AG10803 (cell line): ENCODE measurements around the gene NELL2.

Source experiments
- DNase-seq: peaks from one replicate; pipeline ENCODE4 v3.0.0; 2010; ENCODE audit warnings: low read depth
- H3K4me3 ChIP-seq: 2 replicates; pipeline ENCODE4 v1.5.1; 2011; ENCODE audit warnings: mild to moderate bottlenecking, low read length, control low read depth
- CTCF ChIP-seq: conservative IDR thresholded peaks from 2 replicates; pipeline ENCODE4 v1.5.1; 2011; ENCODE audit warnings: mild to moderate bottlenecking, low read length, control low read depth, inconsistent platforms

NELL2 gene

GRCh38 chr12:44674875-44675274 lies 201.2 kb downstream of the NELL2 start:
- no peak overlapping the region for H3K4me3 ChIP-seq
- TF ChIP-seq CTCF: no peak
- no peak for DNase-seq

DNA sequence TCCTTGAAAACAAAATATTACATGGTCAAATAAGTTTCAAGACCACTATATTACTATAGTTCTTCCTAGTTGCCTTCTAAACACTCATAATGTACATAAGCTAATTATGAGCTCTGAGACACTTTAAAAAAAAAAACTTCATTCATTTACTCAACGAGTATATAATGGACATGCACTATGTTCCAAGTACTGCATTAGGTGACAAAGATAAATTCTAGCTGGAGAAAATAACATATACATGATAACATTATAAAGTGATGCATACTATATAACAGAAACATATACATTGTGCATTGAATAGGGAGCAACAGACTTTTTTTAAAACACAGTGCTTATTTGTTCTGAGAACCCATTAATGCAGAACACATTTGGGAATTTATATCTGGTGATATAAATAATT lies 202.3 kb downstream of the NELL2 start:
- no peak for DNase-seq
- no peak for TF ChIP-seq CTCF
- no peak overlapping the region for H3K4me3 ChIP-seq

DNA sequence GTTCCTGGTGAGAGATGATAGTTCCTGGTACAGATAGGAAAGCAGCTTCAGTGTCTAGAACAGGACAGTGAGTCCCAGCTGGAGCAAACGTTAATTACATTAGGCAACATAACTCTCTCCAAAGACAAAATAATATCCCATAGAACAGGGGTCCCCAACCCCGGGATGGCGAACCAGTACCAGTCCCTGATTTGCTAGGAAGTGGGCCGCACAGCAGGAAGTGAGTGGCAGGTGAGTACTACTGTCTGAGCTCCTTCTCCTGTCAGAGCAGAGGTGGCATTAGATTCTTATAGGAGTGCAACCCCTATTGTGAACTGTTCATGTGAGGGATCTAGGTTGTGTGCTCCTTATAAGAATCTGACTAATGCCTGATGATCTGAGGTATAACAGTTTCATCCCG lies 204.1 kb downstream of the NELL2 start:
- no peak for DNase-seq
- no peak overlapping the region for H3K4me3 ChIP-seq
- TF ChIP-seq CTCF: no peak

- no peak overlapping the region for H3K4me3 ChIP-seq
- DNase-seq: no peak
- TF ChIP-seq CTCF: no peak
Observed at GRCh38 chr12:44668443-44668842, 207.7 kb downstream of the NELL2 start.

- TF ChIP-seq CTCF: no peak
- H3K4me3 ChIP-seq: no peak overlapping the region
- no peak for DNase-seq
Observed at GRCh38 chr12:44667461-44667860, 208.7 kb downstream of the NELL2 start.

DNA sequence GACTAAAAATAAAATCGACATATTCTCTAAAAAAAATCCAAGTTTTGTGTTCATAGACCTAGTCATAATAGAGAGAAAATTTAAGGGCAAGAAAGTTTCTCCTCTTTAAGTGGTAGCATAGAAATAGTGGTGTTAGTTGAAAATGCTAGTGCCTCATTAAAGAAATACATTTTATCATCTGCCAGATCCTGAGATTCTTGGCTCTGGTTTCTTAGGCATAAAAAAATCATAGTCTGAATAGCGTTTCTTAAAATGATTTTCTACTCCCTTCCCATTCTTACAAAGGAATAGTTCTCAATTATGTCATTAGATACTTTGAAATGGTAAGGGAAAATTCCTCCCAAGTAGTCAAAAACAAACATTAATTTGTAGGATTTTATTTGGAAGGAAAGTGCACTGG lies 212.8 kb downstream of the NELL2 start:
- TF ChIP-seq CTCF: no peak
- no peak overlapping the region for H3K4me3 ChIP-seq
- no peak for DNase-seq

- no peak for TF ChIP-seq CTCF
- H3K4me3 ChIP-seq: no peak overlapping the region
- DNase-seq: no peak
Observed at GRCh38 chr12:44655846-44656245, 220.3 kb downstream of the NELL2 start.
